GM18909 (cell line): Measurements from ENCODE around the gene WDR75.
"Not testable (repeated sequence)": the region's sequence is repeated elsewhere in the genome, so short reads cannot be mapped to it uniquely, and the experiment has no call there.

Experiments
- ATAC-seq: cut with Tn5 transposase; IDR thresholded peaks from one replicate; pipeline ENCODE4 v1.9.1; 2021; ENCODE audit warnings: mild to moderate bottlenecking; ENCODE audit not compliant: unreplicated experiment, poor library complexity

WDR75 gene

GRCh38 chr2:189440947-189441708 lies at the start of gene WDR75:
TSS of gene WDR75 (plus strand) at chr2:189441474. CDS start at chr2:189441493, 19 bp downstream.
- peak; percentile 92 for ATAC-seq

GRCh38 chr2:189393440-189394111 lies 47.7 kb upstream of the WDR75 start:
- no peak for ATAC-seq

GRCh38 chr2:189394525-189394924 lies 46.7 kb upstream of the WDR75 start:
- ATAC-seq: no peak

DNA sequence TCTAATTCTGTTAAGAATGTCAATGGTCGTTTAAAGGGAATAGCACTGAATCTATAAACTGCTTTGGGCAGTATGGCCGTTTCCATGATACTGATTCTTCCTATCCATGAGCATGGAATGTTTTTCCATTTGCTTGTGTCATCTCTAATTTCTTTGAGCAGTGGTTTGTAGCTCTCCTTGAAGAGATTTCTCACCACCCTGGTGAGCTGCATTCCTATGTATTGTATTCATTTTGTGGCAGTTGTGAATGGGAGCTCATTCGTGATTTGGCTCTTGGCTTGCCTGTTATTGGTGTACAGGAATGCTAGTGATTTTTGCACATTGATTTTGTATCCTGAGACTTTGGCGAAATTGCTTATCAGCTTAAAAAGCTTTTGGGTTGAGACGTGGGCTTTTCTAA lies 38.3 kb upstream of the WDR75 start:
- ATAC-seq: no peak

GRCh38 chr2:189406586-189407233 lies 34.6 kb upstream of the WDR75 start:
- no peak for ATAC-seq

GRCh38 chr2:189407281-189408209 lies 33.7 kb upstream of the WDR75 start:
- ATAC-seq: no peak

GRCh38 chr2:189408294-189408693 lies 33.0 kb upstream of the WDR75 start:
- no peak for ATAC-seq

DNA sequence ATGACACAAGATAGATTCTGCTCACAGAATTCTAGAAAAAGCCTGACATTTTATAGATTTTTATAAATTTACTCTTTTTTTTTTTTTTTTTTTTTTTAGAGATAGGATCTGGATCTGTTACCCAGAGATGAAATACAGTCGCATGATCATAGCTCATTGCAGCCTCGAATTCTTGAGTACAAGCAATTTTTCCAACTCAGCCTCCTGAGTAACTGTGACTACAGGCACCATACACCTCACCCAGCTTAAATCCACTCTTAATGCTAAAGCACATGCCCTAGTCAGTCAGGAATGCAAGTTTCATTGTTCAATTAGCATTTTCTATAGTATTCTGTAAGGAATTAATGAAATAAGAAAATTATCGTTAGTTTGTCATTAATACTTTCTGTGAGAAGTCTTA lies 32.1 kb upstream of the WDR75 start:
- ATAC-seq: no peak

- no peak for ATAC-seq
Measured at GRCh38 chr2:189409647-189410046, 31.6 kb upstream of the WDR75 start.

GRCh38 chr2:189411860-189412259 lies 29.4 kb upstream of the WDR75 start:
- ATAC-seq: no peak

DNA sequence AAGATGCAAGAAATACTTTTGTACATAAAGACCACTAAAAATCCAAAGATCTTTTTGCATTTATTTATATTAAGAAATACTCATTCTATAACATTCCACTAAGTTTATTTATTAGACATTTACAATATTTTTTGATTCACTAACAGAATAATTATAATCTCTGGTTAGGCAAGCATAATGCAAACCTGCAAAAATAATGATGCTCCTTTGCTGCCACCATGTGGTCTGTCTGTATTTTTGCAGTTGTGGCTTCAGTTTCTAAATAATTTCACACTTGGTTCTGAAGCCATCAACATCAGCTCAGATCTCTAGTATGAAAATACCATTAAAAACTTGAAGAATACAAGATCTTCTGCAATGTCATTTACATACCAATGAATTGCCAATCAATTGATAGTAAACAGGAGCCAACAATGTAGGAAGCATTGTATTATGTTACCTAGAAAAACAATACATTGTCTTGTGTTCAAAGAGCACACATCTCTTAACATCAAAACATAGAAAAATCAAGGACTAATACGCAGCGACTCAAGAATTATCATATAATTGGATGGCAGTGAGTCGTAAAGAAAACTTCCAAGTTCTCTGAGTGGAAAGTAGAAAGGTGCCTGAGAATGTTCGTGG lies 28.8 kb upstream of the WDR75 start:
- peak; percentile 79 for ATAC-seq

- ATAC-seq: no peak
Measured at GRCh38 chr2:189413249-189413648, 28.0 kb upstream of the WDR75 start.

- no peak for ATAC-seq
Measured at GRCh38 chr2:189421644-189422043, 19.6 kb upstream of the WDR75 start.

GRCh38 chr2:189424961-189425360 lies 16.3 kb upstream of the WDR75 start:
- no peak for ATAC-seq

- ATAC-seq: no peak
Measured at GRCh38 chr2:189425676-189426075, 15.6 kb upstream of the WDR75 start.

GRCh38 chr2:189426886-189427285 lies 14.4 kb upstream of the WDR75 start:
- ATAC-seq: no peak

GRCh38 chr2:189427872-189428271 lies 13.4 kb upstream of the WDR75 start:
- no peak for ATAC-seq

DNA sequence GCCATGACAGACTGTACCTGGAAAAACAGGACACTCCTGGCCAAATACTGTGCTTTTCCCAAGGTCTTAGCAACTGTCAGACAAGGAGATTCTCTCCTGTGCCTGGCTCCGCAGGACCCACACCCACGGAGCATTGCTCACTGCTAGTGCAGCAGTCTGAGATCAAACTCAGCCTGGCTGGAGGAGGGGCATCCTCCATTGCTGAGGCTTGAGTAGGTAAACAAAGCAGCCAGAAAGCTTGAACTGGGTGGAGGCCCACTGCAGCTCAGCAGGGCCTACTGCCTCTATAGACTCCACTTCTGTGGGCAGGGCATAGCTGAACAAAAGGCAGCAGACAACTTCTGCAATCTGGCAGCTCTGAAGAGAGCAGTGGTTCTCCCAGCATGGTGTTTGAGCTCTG lies 10.8 kb upstream of the WDR75 start:
- ATAC-seq: not testable (repeated sequence)

GRCh38 chr2:189435803-189436202 lies 5.5 kb upstream of the WDR75 start:
- not testable (repeated sequence) for ATAC-seq

- ATAC-seq: no peak
Measured at GRCh38 chr2:189437926-189438325, 3.3 kb upstream of the WDR75 start.
